ENCODE results near the gene FUOM.
"Not testable (repeated sequence)": the region's sequence is repeated elsewhere in the genome, so short reads cannot be mapped to it uniquely, and the experiment has no call there.

DNA sequence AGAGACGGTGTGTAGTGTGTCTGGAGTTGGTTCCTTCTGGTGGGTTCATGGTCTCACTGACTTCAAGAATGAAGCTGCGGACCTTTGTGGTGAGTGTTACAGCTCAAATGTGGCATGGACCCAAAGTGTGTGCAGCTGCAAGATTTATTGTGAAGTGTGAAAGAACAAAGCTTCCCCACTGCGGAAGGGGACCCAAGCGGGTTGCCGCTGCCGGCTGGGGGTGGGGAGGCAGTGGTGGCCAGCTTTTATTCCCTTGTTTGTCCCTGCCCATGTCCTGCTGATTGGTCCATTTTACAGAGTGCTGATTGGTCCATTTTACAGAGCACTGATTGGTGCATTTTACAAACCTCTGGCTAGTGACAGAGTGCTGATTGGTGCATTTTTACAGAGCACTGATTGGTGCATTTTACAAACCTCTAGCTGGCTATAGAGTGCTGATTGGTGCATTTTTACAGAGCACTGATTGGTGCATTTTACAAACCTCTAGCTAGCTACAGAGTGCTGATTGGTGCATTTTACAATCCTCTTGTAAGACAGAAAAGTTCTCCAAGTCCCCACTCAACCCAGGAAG lies 36.9 kb downstream of the FUOM start:
- TF ChIP-seq, protein P1, sequence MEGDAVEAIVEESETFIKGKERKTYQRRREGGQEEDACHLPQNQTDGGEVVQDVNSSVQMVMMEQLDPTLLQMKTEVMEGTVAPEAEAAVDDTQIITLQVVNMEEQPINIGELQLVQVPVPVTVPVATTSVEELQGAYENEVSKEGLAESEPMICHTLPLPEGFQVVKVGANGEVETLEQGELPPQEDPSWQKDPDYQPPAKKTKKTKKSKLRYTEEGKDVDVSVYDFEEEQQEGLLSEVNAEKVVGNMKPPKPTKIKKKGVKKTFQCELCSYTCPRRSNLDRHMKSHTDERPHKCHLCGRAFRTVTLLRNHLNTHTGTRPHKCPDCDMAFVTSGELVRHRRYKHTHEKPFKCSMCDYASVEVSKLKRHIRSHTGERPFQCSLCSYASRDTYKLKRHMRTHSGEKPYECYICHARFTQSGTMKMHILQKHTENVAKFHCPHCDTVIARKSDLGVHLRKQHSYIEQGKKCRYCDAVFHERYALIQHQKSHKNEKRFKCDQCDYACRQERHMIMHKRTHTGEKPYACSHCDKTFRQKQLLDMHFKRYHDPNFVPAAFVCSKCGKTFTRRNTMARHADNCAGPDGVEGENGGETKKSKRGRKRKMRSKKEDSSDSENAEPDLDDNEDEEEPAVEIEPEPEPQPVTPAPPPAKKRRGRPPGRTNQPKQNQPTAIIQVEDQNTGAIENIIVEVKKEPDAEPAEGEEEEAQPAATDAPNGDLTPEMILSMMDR (IDR thresholded peaks at IDR 0.05; ENCODE audit: extremely low read depth in 1 of 2, insufficient read depth in 1 of 2, low read depth in 1 of 2, low read length in 2 of 2) = not testable (repeated sequence)
- not testable (repeated sequence) for TF ChIP-seq EZH2 (IDR thresholded peaks at IDR 0.05; ENCODE audit: borderline replicate concordance, low read depth, low read length, severe bottlenecking); POLR2A (IDR thresholded peaks at IDR 0.05; ENCODE audit: low read depth, low read length); POLR2AphosphoS5 (IDR thresholded peaks at IDR 0.05; ENCODE audit: insufficient read depth, low read depth, low read length); JUN (IDR thresholded peaks at IDR 0.05; ENCODE audit: borderline replicate concordance, insufficient read depth, insufficient read length, low read depth); MYC (IDR thresholded peaks at IDR 0.05; ENCODE audit: low read depth, low read length); GATA2 (IDR thresholded peaks at IDR 0.05; ENCODE audit: insufficient read depth, insufficient read length, low read depth, low read length)
- TF ChIP-seq, protein P2, sequence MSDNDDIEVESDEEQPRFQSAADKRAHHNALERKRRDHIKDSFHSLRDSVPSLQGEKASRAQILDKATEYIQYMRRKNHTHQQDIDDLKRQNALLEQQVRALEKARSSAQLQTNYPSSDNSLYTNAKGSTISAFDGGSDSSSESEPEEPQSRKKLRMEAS (IDR thresholded peaks at IDR 0.05; ENCODE audit: insufficient read depth, insufficient read length) = not testable (repeated sequence)

Measured in endothelial cell of umbilical vein (primary cell).